Mesodermal cell (in vitro differentiated cells): ENCODE measurements around the gene RNF8. TPM values are rescaled to one million over a fixed set of nuclear protein-coding genes. Genes with fewer than 3 reads are reported as not detected.
"Not testable (repeated sequence)": the region's sequence is repeated elsewhere in the genome, so short reads cannot be mapped to it uniquely, and the experiment has no call there.

Source experiments
- H3K27ac ChIP-seq: 2 replicates; pipeline ENCODE4 v1.7.0; 2013; ENCODE audit warnings: mild to moderate bottlenecking, low read depth, low read length, moderate library complexity; ENCODE audit not compliant: severe bottlenecking
- H3K36me3 ChIP-seq: 2 replicates; pipeline ENCODE4 v1.7.1; 2013; ENCODE audit warnings: mild to moderate bottlenecking, low read length, moderate library complexity; ENCODE audit not compliant: control insufficient read depth, insufficient read depth
- H3K4me1 ChIP-seq: one replicate; pipeline ENCODE4 v1.7.1; 2013; ENCODE audit warnings: mild to moderate bottlenecking, low read length; ENCODE audit not compliant: insufficient read depth, control insufficient read depth, poor library complexity, severe bottlenecking
- H3K4me3 ChIP-seq: 2 replicates; pipeline ENCODE4 v1.7.0; 2013; ENCODE audit warnings: low read length, control low read depth, mild to moderate bottlenecking; ENCODE audit not compliant: insufficient read depth, poor library complexity, severe bottlenecking; ENCODE audit errors: extremely low read depth
- H3K9me3 ChIP-seq: 2 replicates; pipeline ENCODE4 v1.7.1; 2013; ENCODE audit warnings: mild to moderate bottlenecking, low read length, moderate library complexity; ENCODE audit not compliant: control insufficient read depth
- WGBS, 2 experiments: methylation state at CpG; one replicate each; pipeline ENCODE4 v1.1.5; 2013; ENCODE audit warnings: missing lambda C conversion rate in 2 of 2; ENCODE audit not compliant: insufficient coverage in 2 of 2; 5-methylcytosine and 5-hydroxymethylcytosine counted together
- polyA plus RNA-seq, 2 experiments: library from polyadenylated mRNA; stranded (reverse); fragments of 50-300 nt; gene quantifications; one replicate each; pipeline ENCODE4 v1.2.3, GENCODE V29; 2013

Gene RNF8
- polyA plus RNA-seq (2013, experiment 1 of 2) = 21.7 TPM
- polyA plus RNA-seq (2013, experiment 2 of 2) = 22.7 TPM

- WGBS, 2 experiments = 0 to 3% methylated on average over 20 to 43 of the region's 54 CpGs
Measured at GRCh38 chr6:37353761-37354525, at the start of gene RNF8. RNF8 (plus strand) TSS chr6:37353983; CDS start chr6:37354165, 182 bp downstream.

GRCh38 chr6:37304766-37305165 is 49.0 kb upstream of the RNF8 start:
- Histone ChIP-seq H3K4me3 (no peak overlapping the region), H3K36me3 (peaks cover 53% of the 10 kb centered on the region), H3K27ac (no peak overlapping the region), H3K4me1 (peaks cover 6% of the 10 kb centered on the region), H3K9me3 (no peaks in the 10 kb centered on the region)
- WGBS, 2 experiments = 93 to 97% methylated on average over 5 of the region's 7 CpGs

More at GRCh38 chr6:37353761-37354525, at the start of gene RNF8:
- H3K36me3 ChIP-seq = no peaks in the 10 kb centered on the region
- peaks cover 5% of the 10 kb centered on the region for H3K4me1 ChIP-seq
- H3K4me3 ChIP-seq = peak within 1 kb of the TSS; percentile 98
- H3K27ac ChIP-seq = peak within 1 kb of the TSS; percentile 67
- H3K9me3 ChIP-seq = no peaks in the 10 kb centered on the region

GRCh38 chr6:37305841-37306425 is 47.9 kb upstream of the RNF8 start:
- WGBS, 2 experiments = 97% methylated on average over 4 of the region's 4 CpGs
- no peak overlapping the region for H3K27ac ChIP-seq
- no peaks in the 10 kb centered on the region for H3K9me3 ChIP-seq
- H3K4me3 ChIP-seq = no peak overlapping the region
- peaks cover 7% of the 10 kb centered on the region for H3K4me1 ChIP-seq
- peaks cover 47% of the 10 kb centered on the region for H3K36me3 ChIP-seq

GRCh38 chr6:37306624-37307222 is 47.1 kb upstream of the RNF8 start:
- no peak overlapping the region for H3K4me3 ChIP-seq
- peaks cover 15% of the 10 kb centered on the region for H3K4me1 ChIP-seq
- H3K36me3 ChIP-seq = peaks cover 47% of the 10 kb centered on the region
- 88 to 91% methylated on average over 1 to 2 of the region's 4 CpGs for WGBS, 2 experiments
- no peaks in the 10 kb centered on the region for H3K9me3 ChIP-seq
- no peak overlapping the region for H3K27ac ChIP-seq

- WGBS, 2 experiments = 92 to 96% methylated on average over 10 of the region's 10 CpGs
- H3K4me3 ChIP-seq, H3K27ac ChIP-seq, H3K9me3 ChIP-seq: not testable (repeated sequence)
- Histone ChIP-seq H3K4me1 (peaks cover 23% of the 10 kb centered on the region), H3K36me3 (peaks cover 46% of the 10 kb centered on the region)
Measured at GRCh38 chr6:37307484-37307883, 46.3 kb upstream of the RNF8 start.

GRCh38 chr6:37308069-37308815 is 45.5 kb upstream of the RNF8 start:
- Histone ChIP-seq H3K4me1 (peaks cover 27% of the 10 kb centered on the region), H3K9me3 (no peaks in the 10 kb centered on the region), H3K36me3 (peaks cover 46% of the 10 kb centered on the region), H3K27ac (peak overlapping the region; percentile 54), H3K4me3 (no peak overlapping the region)
- 94 to 96% methylated on average over 4 to 5 of the region's 5 CpGs for WGBS, 2 experiments

- Histone ChIP-seq H3K4me3 (no peak overlapping the region), H3K27ac (no peak overlapping the region), H3K4me1 (peaks cover 27% of the 10 kb centered on the region), H3K9me3 (no peaks in the 10 kb centered on the region), H3K36me3 (peaks cover 48% of the 10 kb centered on the region)
- 89% methylated on average over 1 of the region's 1 CpG; no CpG with 5 or more reads in 1 of the 2 experiments for WGBS, 2 experiments
Measured at GRCh38 chr6:37309046-37309445, 44.7 kb upstream of the RNF8 start.

- WGBS, 2 experiments = no CpG with 5 or more reads among the region's 3 CpGs
- Histone ChIP-seq H3K27ac (no peak overlapping the region), H3K4me1 (peaks cover 27% of the 10 kb centered on the region)
Measured at GRCh38 chr6:37309692-37310091, 44.1 kb upstream of the RNF8 start.

GRCh38 chr6:37310966-37311365 is 42.8 kb upstream of the RNF8 start:
- H3K36me3 ChIP-seq = peaks cover 46% of the 10 kb centered on the region
- WGBS, 2 experiments = 81 to 85% methylated on average over 2 to 3 of the region's 3 CpGs
- H3K4me3 ChIP-seq = no peak overlapping the region
- H3K27ac ChIP-seq = no peak overlapping the region
- no peaks in the 10 kb centered on the region for H3K9me3 ChIP-seq
- H3K4me1 ChIP-seq = peaks cover 27% of the 10 kb centered on the region

More at GRCh38 chr6:37309692-37310091, 44.1 kb upstream of the RNF8 start:
- Histone ChIP-seq H3K36me3 (peaks cover 48% of the 10 kb centered on the region), H3K9me3 (no peaks in the 10 kb centered on the region), H3K4me3 (no peak overlapping the region)

GRCh38 chr6:37311741-37312473 is 41.9 kb upstream of the RNF8 start:
- no peak overlapping the region for H3K4me3 ChIP-seq
- H3K9me3 ChIP-seq = no peaks in the 10 kb centered on the region
- WGBS, 2 experiments = 87% methylated on average over 2 of the region's 2 CpGs; no CpG with 5 or more reads in 1 of the 2 experiments
- peak overlapping the region; percentile 84 for H3K27ac ChIP-seq
- H3K4me1 ChIP-seq = peaks cover 27% of the 10 kb centered on the region
- H3K36me3 ChIP-seq = peaks cover 46% of the 10 kb centered on the region
